HFFc6 (cell line): ENCODE measurements around the gene CASP4. TPM values are rescaled to one million over a fixed set of nuclear protein-coding genes. Genes with fewer than 3 reads are reported as not detected.

Experiments
- DNase-seq: peaks from one replicate; pipeline ENCODE4 v3.0.0-alpha.2; 2018
- H3K27ac Mint-ChIP-seq: 2 replicates; pipeline ENCODE4 v1.8.0; 2020; ENCODE audit warnings: mild to moderate bottlenecking, mixed read lengths
- H3K27me3 Mint-ChIP-seq: 2 replicates; pipeline ENCODE4 v1.8.0; 2021; ENCODE audit warnings: mild to moderate bottlenecking, moderate library complexity, mixed read lengths; ENCODE audit not compliant: insufficient read depth
- H3K36me3 Mint-ChIP-seq: 2 replicates; pipeline ENCODE4 v1.8.0; 2021; ENCODE audit warnings: low read depth, mixed read lengths
- H3K4me1 Mint-ChIP-seq: 2 replicates; pipeline ENCODE4 v1.8.0; 2020; ENCODE audit warnings: low read depth, mixed read lengths
- H3K4me3 Mint-ChIP-seq: 2 replicates; pipeline ENCODE4 v1.8.0; 2020; ENCODE audit warnings: mild to moderate bottlenecking, moderate library complexity, mixed read lengths
- H3K9me3 Mint-ChIP-seq: 2 replicates; pipeline ENCODE4 v1.8.0; 2020; ENCODE audit warnings: mild to moderate bottlenecking, mixed read lengths
- CTCF ChIP-seq: fragments of 200-600 bp; sonication (generic); IDR thresholded peaks from 2 replicates; pipeline ENCODE4 v1.5.0; 2021; ENCODE audit warnings: antibody characterized with exemption, mild to moderate bottlenecking
- total RNA-seq, 6 experiments: library from RNA; stranded (reverse); fragmentation: NEBNext Ultra II Directional; extraction: Animal tissue kit (Norgen Biotek cat#: 25700); gene quantifications; 2 replicates in 1 of 6; 3 replicates in 5 of 6; pipeline ENCODE4 v1.2.3, GENCODE V29; 2021

Gene CASP4
- total RNA-seq, 6 experiments from 2014 or later = 52.7 to 71.6 (median 60.8) TPM

GRCh38 chr11:104918113-104918824, 50.1 kb downstream of the CASP4 start:
- H3K27me3 Mint-ChIP-seq = peaks cover 2% of the 10 kb centered on the region; the same call in 1 of the 2 replicates
- H3K4me1 Mint-ChIP-seq = peaks cover 23% of the 10 kb centered on the region
- H3K36me3 Mint-ChIP-seq = no peaks in the 10 kb centered on the region
- peak; percentile 27 for DNase-seq
- TF ChIP-seq CTCF = no peak
- peak overlapping the region; percentile 56; the same call in 1 of the 2 replicates for H3K27ac Mint-ChIP-seq
- no peaks in the 10 kb centered on the region for H3K9me3 Mint-ChIP-seq
- peak overlapping the region; percentile 83 for H3K4me3 Mint-ChIP-seq

GRCh38 chr11:104917271-104918112, 50.9 kb downstream of the CASP4 start:
- H3K4me3 Mint-ChIP-seq = peak overlapping the region; percentile 83

DNA sequence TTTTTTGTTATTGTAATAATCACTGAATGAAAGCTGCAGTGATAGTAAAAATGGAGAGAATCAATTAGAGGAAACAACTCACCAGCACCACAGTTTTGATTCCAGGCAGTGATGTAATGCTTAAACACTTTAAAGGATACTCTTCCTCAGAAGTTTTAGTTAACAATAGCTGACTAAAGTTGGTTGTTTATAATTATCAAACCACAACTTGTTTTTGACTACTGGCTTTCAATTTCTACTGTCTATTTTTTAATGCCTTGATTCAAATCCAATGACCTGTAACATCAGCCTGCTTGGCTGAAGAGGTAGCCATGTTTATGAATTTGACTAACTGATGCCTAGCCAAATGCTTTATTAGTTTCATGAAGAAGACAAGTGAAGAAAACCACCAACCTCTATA, 51.9 kb downstream of the CASP4 start:
- Mint-ChIP-seq H3K36me3 (no peaks in the 10 kb centered on the region), H3K4me1 (peaks cover 23% of the 10 kb centered on the region), H3K4me3 (no peak overlapping the region), H3K27me3 (peaks cover 2% of the 10 kb centered on the region; the same call in 1 of the 2 replicates), H3K9me3 (no peaks in the 10 kb centered on the region), H3K27ac (no peak overlapping the region)
- no peak for DNase-seq
- no peak for TF ChIP-seq CTCF

More at GRCh38 chr11:104917271-104918112, 50.9 kb downstream of the CASP4 start:
- Mint-ChIP-seq H3K4me1 (peaks cover 23% of the 10 kb centered on the region), H3K27ac (peak overlapping the region; percentile 45; the same call in 1 of the 2 replicates), H3K9me3 (no peaks in the 10 kb centered on the region), H3K36me3 (no peaks in the 10 kb centered on the region), H3K27me3 (peaks cover 2% of the 10 kb centered on the region; the same call in 1 of the 2 replicates)
- TF ChIP-seq CTCF = no peak
- DNase-seq = no peak

DNA sequence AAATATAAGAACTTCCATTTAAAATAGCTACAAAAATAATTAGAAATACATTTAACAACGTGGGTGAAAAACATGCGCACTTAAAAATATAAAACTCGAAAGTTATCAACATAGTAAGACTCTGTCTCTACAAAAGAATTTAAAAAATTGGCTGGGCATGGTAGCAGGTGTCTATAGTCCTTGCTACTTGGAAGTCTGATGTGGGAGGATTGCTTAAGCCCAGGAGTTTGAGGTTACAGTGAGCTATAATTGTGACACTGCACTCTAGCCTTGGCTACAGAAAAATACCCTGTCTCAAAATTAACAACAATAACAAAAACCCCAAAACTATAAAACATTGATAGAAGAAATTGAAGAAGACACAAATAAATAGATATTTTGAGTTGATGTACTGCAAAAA, 56.3 kb downstream of the CASP4 start:
- no peak for DNase-seq
- peaks cover 20% of the 10 kb centered on the region for H3K4me1 Mint-ChIP-seq
- no peaks in the 10 kb centered on the region; the same call in 1 of the 2 replicates for H3K27me3 Mint-ChIP-seq
- no peaks in the 10 kb centered on the region for H3K36me3 Mint-ChIP-seq
- H3K4me3 Mint-ChIP-seq = no peak overlapping the region
- no peak overlapping the region for H3K27ac Mint-ChIP-seq
- TF ChIP-seq CTCF = no peak
- no peaks in the 10 kb centered on the region for H3K9me3 Mint-ChIP-seq

- no peaks in the 10 kb centered on the region for H3K9me3 Mint-ChIP-seq
- no peaks in the 10 kb centered on the region for H3K27me3 Mint-ChIP-seq
- no peak for TF ChIP-seq CTCF
- peaks cover 20% of the 10 kb centered on the region for H3K4me1 Mint-ChIP-seq
- H3K27ac Mint-ChIP-seq = peak overlapping the region; percentile 53; the same call in 1 of the 2 replicates
- peak overlapping the region; percentile 70 for H3K4me3 Mint-ChIP-seq
- no peaks in the 10 kb centered on the region for H3K36me3 Mint-ChIP-seq
- no peak for DNase-seq
These were observed 60.2 kb downstream of the CASP4 start for GRCh38 chr11:104908186-104908531.
